SU-DHL-6 (cell line): ENCODE data around the gene MAT1A.

Source experiments
- H2AFZ ChIP-seq: fragments of 200-600 bp; sonication (generic); 2 replicates; pipeline ENCODE4 v1.6.1; 2014; ENCODE audit warnings: low read depth, mild to moderate bottlenecking, moderate library complexity, mixed read lengths, antibody characterized with exemption, low read length; ENCODE audit not compliant: severe bottlenecking
- H3F3A ChIP-seq: fragments of 200-600 bp; shearing (Covaris generic); 2 replicates; pipeline ENCODE4 v1.6.0; 2016; ENCODE audit warnings: antibody characterized with exemption, mild to moderate bottlenecking; ENCODE audit not compliant: insufficient read depth
- H3K27ac ChIP-seq: fragments of 200-600 bp; sonication (generic); 2 replicates; pipeline ENCODE4 v1.5.1; 2016; ENCODE audit warnings: low read depth, mild to moderate bottlenecking, low read length, moderate library complexity, mixed read lengths
- H3K27me3 ChIP-seq: fragments of 200-600 bp; sonication (generic), shearing (Covaris generic); 2 replicates; pipeline ENCODE4 v1.6.0; 2014; ENCODE audit warnings: mild to moderate bottlenecking, low read length
- H3K36me3 ChIP-seq: fragments of 200-600 bp; sonication (generic); 2 replicates; pipeline ENCODE4 v1.6.1; 2014; ENCODE audit warnings: mild to moderate bottlenecking, low read length, mixed read lengths
- H3K4me2 ChIP-seq: fragments of 300-600, 200-600 bp; shearing (Covaris generic), sonication (generic); 2 replicates; pipeline ENCODE4 v1.6.0; 2014; ENCODE audit warnings: low read length, low read depth, mild to moderate bottlenecking; ENCODE audit not compliant: poor library complexity, severe bottlenecking
- H3K4me3 ChIP-seq: fragments of 200-600 bp; sonication (generic); 2 replicates; pipeline ENCODE4 v1.5.1; 2014; ENCODE audit warnings: antibody characterized with exemption, low read length, mild to moderate bottlenecking, mixed read lengths; ENCODE audit not compliant: insufficient read depth, poor library complexity, severe bottlenecking
- H3K79me2 ChIP-seq: fragments of 200-600 bp; sonication (generic); 2 replicates; pipeline ENCODE4 v1.6.1; 2014; ENCODE audit warnings: mild to moderate bottlenecking, low read length, moderate library complexity; ENCODE audit not compliant: insufficient read depth
- H3K9ac ChIP-seq: fragments of 200-600 bp; sonication (generic); 2 replicates; pipeline ENCODE4 v1.7.0; 2014; ENCODE audit warnings: mild to moderate bottlenecking, low read length
- H3K9me2 ChIP-seq: fragments of 200-600 bp; sonication (generic); replicated peaks from 2 replicates; pipeline ENCODE4 v1.6.1; 2014; ENCODE audit warnings: low read length; ENCODE audit not compliant: insufficient read depth
- H3K9me3 ChIP-seq: fragments of 200-600 bp; sonication (generic); 2 replicates; pipeline ENCODE4 v1.6.1; 2014; ENCODE audit warnings: low read length, mixed read lengths; ENCODE audit not compliant: insufficient read depth
- H4K20me1 ChIP-seq: fragments of 200-600 bp; sonication (generic); 2 replicates; pipeline ENCODE4 v1.6.1; 2014; ENCODE audit warnings: low read depth, mild to moderate bottlenecking, antibody characterized with exemption, low read length, moderate library complexity, mixed read lengths
- EZH2phosphoT487 ChIP-seq: fragments of 200-600 bp; sonication (generic), shearing (Covaris generic); conservative IDR thresholded peaks from 2 replicates; pipeline ENCODE4 v1.6.1; 2018; ENCODE audit warnings: mild to moderate bottlenecking, antibody characterized with exemption, low read length, moderate library complexity, mixed read lengths
- TF ChIP-seq, protein P1 (sequence below): fragments of 200-600 bp; sonication (generic); IDR thresholded peaks from one replicate; pipeline ENCODE4 v1.5.1; 2017; ENCODE audit warnings: antibody characterized with exemption, mild to moderate bottlenecking, low read length, moderate library complexity; ENCODE audit not compliant: insufficient read depth, poor library complexity, severe bottlenecking

Gene MAT1A

GRCh38 chr10:80277567-80278250, 11.7 kb downstream of the MAT1A start:
- Histone ChIP-seq H3K9me3 (no peaks in the 10 kb centered on the region), H3F3A (no peaks in the 10 kb centered on the region), H3K79me2 (no peaks in the 10 kb centered on the region), H3K36me3 (no peaks in the 10 kb centered on the region), H4K20me1 (no peaks in the 10 kb centered on the region), H3K4me3 (no peak overlapping the region), H3K9ac (no peak overlapping the region), H3K4me2 (no peak overlapping the region), H3K9me2 (no peaks in the 10 kb centered on the region), H3K27ac (no peak overlapping the region), H3K27me3 (no peaks in the 10 kb centered on the region), H2AFZ (no peak overlapping the region)
- TF ChIP-seq, protein P1, sequence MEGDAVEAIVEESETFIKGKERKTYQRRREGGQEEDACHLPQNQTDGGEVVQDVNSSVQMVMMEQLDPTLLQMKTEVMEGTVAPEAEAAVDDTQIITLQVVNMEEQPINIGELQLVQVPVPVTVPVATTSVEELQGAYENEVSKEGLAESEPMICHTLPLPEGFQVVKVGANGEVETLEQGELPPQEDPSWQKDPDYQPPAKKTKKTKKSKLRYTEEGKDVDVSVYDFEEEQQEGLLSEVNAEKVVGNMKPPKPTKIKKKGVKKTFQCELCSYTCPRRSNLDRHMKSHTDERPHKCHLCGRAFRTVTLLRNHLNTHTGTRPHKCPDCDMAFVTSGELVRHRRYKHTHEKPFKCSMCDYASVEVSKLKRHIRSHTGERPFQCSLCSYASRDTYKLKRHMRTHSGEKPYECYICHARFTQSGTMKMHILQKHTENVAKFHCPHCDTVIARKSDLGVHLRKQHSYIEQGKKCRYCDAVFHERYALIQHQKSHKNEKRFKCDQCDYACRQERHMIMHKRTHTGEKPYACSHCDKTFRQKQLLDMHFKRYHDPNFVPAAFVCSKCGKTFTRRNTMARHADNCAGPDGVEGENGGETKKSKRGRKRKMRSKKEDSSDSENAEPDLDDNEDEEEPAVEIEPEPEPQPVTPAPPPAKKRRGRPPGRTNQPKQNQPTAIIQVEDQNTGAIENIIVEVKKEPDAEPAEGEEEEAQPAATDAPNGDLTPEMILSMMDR: no peak
- no peak for TF ChIP-seq EZH2phosphoT487

DNA sequence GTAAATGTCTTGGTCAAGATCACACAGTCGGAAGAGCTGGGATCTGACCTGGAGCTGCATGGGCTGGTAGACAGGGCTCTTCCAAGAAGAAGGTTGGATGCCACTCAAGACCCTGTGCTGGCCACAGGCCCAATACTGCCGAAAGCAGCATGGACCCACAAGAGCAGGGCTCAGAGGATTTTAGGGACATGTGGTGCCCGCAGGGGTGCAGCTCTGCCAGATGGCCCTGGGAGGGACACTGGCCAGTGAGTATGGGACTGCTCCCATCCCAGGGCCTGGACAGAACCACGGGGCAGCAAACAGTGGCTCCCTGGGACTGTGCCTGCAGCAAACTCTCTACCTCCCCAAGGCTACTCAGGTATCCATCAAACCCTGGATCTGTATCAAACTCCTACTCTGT, 12.4 kb downstream of the MAT1A start:
- no peak for TF ChIP-seq EZH2phosphoT487
- TF ChIP-seq, protein P1: no peak

DNA sequence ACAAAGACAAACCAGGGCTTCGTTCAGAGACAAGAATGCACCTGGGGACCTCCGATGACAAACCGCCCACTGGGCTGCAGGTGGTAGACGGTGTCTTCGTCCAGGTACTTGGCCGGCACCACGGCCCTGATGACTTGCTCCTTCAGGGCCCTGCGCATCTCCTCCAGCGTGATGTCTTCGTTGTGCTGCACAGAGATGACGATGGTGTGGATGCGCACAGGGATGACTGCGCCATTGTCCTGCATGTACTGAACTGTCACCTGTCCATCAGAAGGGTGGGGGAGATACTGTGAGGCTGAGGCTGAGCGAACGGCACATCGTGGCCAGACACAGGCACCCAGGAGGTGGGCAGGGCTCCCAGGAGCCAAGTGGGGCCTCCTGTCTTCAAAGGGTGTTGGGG, 13.1 kb downstream of the MAT1A start:
- Histone ChIP-seq H4K20me1 (no peaks in the 10 kb centered on the region), H3K27ac (no peak overlapping the region), H3K79me2 (no peaks in the 10 kb centered on the region), H3K9me3 (no peaks in the 10 kb centered on the region), H2AFZ (no peak overlapping the region), H3K36me3 (no peaks in the 10 kb centered on the region), H3F3A (no peaks in the 10 kb centered on the region), H3K4me2 (no peak overlapping the region), H3K27me3 (no peaks in the 10 kb centered on the region), H3K9ac (no peak overlapping the region), H3K9me2 (no peaks in the 10 kb centered on the region), H3K4me3 (no peak overlapping the region)
- TF ChIP-seq, protein P1: no peak
- TF ChIP-seq EZH2phosphoT487: no peak

More for the DNA sequence above, 12.4 kb downstream of the MAT1A start:
- no peaks in the 10 kb centered on the region for H3F3A ChIP-seq
- H3K4me3 ChIP-seq: no peak overlapping the region
- no peak overlapping the region for H3K9ac ChIP-seq
- no peaks in the 10 kb centered on the region for H3K79me2 ChIP-seq
- no peak overlapping the region for H3K27ac ChIP-seq
- H4K20me1 ChIP-seq: no peaks in the 10 kb centered on the region
- no peaks in the 10 kb centered on the region for H3K36me3 ChIP-seq
- no peaks in the 10 kb centered on the region for H3K27me3 ChIP-seq
- H3K9me3 ChIP-seq: no peaks in the 10 kb centered on the region
- H3K4me2 ChIP-seq: no peak overlapping the region
- no peak overlapping the region for H2AFZ ChIP-seq
- no peaks in the 10 kb centered on the region for H3K9me2 ChIP-seq
